ENCODE data around the gene UCN.

GRCh38 chr2:27298391-27299080, 9.7 kb downstream of the UCN start:
- TF ChIP-seq, protein P1, sequence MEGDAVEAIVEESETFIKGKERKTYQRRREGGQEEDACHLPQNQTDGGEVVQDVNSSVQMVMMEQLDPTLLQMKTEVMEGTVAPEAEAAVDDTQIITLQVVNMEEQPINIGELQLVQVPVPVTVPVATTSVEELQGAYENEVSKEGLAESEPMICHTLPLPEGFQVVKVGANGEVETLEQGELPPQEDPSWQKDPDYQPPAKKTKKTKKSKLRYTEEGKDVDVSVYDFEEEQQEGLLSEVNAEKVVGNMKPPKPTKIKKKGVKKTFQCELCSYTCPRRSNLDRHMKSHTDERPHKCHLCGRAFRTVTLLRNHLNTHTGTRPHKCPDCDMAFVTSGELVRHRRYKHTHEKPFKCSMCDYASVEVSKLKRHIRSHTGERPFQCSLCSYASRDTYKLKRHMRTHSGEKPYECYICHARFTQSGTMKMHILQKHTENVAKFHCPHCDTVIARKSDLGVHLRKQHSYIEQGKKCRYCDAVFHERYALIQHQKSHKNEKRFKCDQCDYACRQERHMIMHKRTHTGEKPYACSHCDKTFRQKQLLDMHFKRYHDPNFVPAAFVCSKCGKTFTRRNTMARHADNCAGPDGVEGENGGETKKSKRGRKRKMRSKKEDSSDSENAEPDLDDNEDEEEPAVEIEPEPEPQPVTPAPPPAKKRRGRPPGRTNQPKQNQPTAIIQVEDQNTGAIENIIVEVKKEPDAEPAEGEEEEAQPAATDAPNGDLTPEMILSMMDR (IDR thresholded peaks at IDR 0.05) = no peak
- no peak for TF ChIP-seq TCF7L2 (IDR thresholded peaks at IDR 0.05; ENCODE audit: low read depth, low read length)
- TF ChIP-seq, protein P2, sequence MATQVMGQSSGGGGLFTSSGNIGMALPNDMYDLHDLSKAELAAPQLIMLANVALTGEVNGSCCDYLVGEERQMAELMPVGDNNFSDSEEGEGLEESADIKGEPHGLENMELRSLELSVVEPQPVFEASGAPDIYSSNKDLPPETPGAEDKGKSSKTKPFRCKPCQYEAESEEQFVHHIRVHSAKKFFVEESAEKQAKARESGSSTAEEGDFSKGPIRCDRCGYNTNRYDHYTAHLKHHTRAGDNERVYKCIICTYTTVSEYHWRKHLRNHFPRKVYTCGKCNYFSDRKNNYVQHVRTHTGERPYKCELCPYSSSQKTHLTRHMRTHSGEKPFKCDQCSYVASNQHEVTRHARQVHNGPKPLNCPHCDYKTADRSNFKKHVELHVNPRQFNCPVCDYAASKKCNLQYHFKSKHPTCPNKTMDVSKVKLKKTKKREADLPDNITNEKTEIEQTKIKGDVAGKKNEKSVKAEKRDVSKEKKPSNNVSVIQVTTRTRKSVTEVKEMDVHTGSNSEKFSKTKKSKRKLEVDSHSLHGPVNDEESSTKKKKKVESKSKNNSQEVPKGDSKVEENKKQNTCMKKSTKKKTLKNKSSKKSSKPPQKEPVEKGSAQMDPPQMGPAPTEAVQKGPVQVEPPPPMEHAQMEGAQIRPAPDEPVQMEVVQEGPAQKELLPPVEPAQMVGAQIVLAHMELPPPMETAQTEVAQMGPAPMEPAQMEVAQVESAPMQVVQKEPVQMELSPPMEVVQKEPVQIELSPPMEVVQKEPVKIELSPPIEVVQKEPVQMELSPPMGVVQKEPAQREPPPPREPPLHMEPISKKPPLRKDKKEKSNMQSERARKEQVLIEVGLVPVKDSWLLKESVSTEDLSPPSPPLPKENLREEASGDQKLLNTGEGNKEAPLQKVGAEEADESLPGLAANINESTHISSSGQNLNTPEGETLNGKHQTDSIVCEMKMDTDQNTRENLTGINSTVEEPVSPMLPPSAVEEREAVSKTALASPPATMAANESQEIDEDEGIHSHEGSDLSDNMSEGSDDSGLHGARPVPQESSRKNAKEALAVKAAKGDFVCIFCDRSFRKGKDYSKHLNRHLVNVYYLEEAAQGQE (IDR thresholded peaks at IDR 0.05; ENCODE audit: insufficient read depth in 1 of 2, low read depth in 2 of 2, low read length in 1 of 2) = no peak

All from Panc1 (cell line).